ENCODE data around the gene PCGF1. TPM values are rescaled to one million over a fixed set of nuclear protein-coding genes. Genes with fewer than 3 reads are reported as not detected.
A peak's percentile ranks its signal among the peaks of the same experiment; 100 is the strongest.

Gene PCGF1
- total and polyA plus RNA-seq, 2 of the 4 experiments (the other 2 are of a cell fraction) = 23.4 to 31.4 TPM

GRCh38 chr2:74507145-74507925, at the start of gene PCGF1 (continued):
- TF ChIP-seq CTCF (conservative IDR thresholded peaks at IDR 0.05; ENCODE audit: low read depth, low read length) = peak; percentile 44

GRCh38 chr2:74556831-74557370, 49.4 kb upstream of the PCGF1 start:
- H3K79me1 ChIP-seq (ENCODE audit: low read depth in 1 of 2, low read length in 2 of 2) = peaks cover 8 to 46% of the 10 kb centered on the region in 2 experiments; a peak in 3 of 4 replicates
- peaks cover 16% of the 10 kb centered on the region for H3K4me1 ChIP-seq (ENCODE audit: control insufficient read depth, insufficient read depth, low read length)
- CTCF ChIA-PET = no interaction called here
- H4K91ac ChIP-seq (ENCODE audit: insufficient read depth, low read depth, low read length) = no peak overlapping the region
- H3K27ac ChIP-seq (ENCODE audit: insufficient read depth, low read length) = no peak overlapping the region
- POLR2A ChIA-PET (ENCODE audit: unreplicated experiment) = interaction anchor here (1.5 kb wide), 1 partner anchor 10 kb away, joined by 3 read pairs; no protein-coding TSS in a partner anchor
- DNase-seq (no peak), ATAC-seq (ENCODE audit: low read depth) (no peak)
- H2BK15ac ChIP-seq (ENCODE audit: low read depth, low read length) = no peak overlapping the region
- no peak overlapping the region for H2BK20ac ChIP-seq (ENCODE audit: low read depth, low read length)
- no peak overlapping the region for H3K4ac ChIP-seq (ENCODE audit: low read depth, low read length)
- TF ChIP-seq RAD21 (IDR thresholded peaks at IDR 0.05; ENCODE audit: low read length) (no peak), POLR2A (IDR thresholded peaks at IDR 0.05; ENCODE audit: low read depth, low read length) (no peak), MXI1 (IDR thresholded peaks at IDR 0.05; ENCODE audit: borderline replicate concordance, low read depth, low read length) (no peak), FOS (IDR thresholded peaks at IDR 0.05; ENCODE audit: low read depth, low read length) (no peak), BHLHE40 (IDR thresholded peaks at IDR 0.05; ENCODE audit: low read depth, low read length) (no peak), ELK1 (IDR thresholded peaks at IDR 0.05; ENCODE audit: borderline replicate concordance, low read depth, low read length) (no peak)
- no peak overlapping the region for H3K14ac ChIP-seq (replicated peaks; ENCODE audit: low read depth, low read length)
- no peak overlapping the region for H2AFZ ChIP-seq (replicated peaks; ENCODE audit: low read length, poor library complexity)
- no peak overlapping the region for H2AK9ac ChIP-seq (replicated peaks; ENCODE audit: low read depth, low read length, poor library complexity)
- no TSS peak for BruUV-seq (replicated peaks)
- H3K56ac ChIP-seq (ENCODE audit: extremely low read depth, insufficient read depth, low read length) = no peak overlapping the region
- H3K27me3 ChIP-seq (ENCODE audit: control insufficient read depth, insufficient read depth, low read length) = no peaks in the 10 kb centered on the region
- H4K20me1 ChIP-seq (ENCODE audit: insufficient read depth, low read length) = no peaks in the 10 kb centered on the region; the same call in 1 of the 2 replicates
- no peak overlapping the region for H2AK5ac ChIP-seq (ENCODE audit: low read depth, low read length)
- no peak overlapping the region for H4K5ac ChIP-seq (ENCODE audit: low read depth, low read length)
- H4K8ac ChIP-seq (ENCODE audit: low read depth in 2 of 2, low read length in 2 of 2) = no peak overlapping the region
- intact Hi-C loops (cut with micrococcal nuclease) = no loop called here
- H3K4me2 ChIP-seq (ENCODE audit: low read depth, low read length) = no peak overlapping the region
- WGBS, 2 experiments (ENCODE audit: extremely low coverage in 2 of 2, insufficient read length in 1 of 2) = no CpG with 5 or more reads among the region's 6 CpGs
- H3K9ac ChIP-seq (ENCODE audit: low read depth, low read length) = no peak overlapping the region
- no peak overlapping the region for H3K23ac ChIP-seq (ENCODE audit: low read depth, low read length)
- in situ Hi-C loops (cut with MboI; ENCODE audit: low sequenced_read_pairs) = no loop called here
- peaks cover 17% of the 10 kb centered on the region for H3K36me3 ChIP-seq (ENCODE audit: control insufficient read depth, insufficient read depth, low read length)
- 0 out of 2 replicates have a peak, but pooled peaks cover 18% of the 10 kb centered on the region for H3K9me1 ChIP-seq (ENCODE audit: insufficient read depth, low read length)
- dilution Hi-C loops (cut with HindIII; ENCODE audit: low sequenced_read_pairs, unreplicated experiment) = no loop called here
- no peak overlapping the region for H3K18ac ChIP-seq (ENCODE audit: low read depth, low read length)
- H3K9me3 ChIP-seq (ENCODE audit: control insufficient read depth, insufficient read depth, low read length) = no peaks in the 10 kb centered on the region
- H2BK5ac ChIP-seq (ENCODE audit: low read depth, low read length, poor library complexity, severe bottlenecking) = no peak overlapping the region
- no peak overlapping the region for H2BK120ac ChIP-seq (ENCODE audit: low read depth, low read length)
- no peak overlapping the region for H3K4me3 ChIP-seq (ENCODE audit: insufficient read depth, low read depth, low read length)
